HG02571 (cell line): ENCODE results near the gene CHCHD3.

Experiments
- ATAC-seq: cut with Tn5 transposase; IDR thresholded peaks from one replicate; pipeline ENCODE4 v1.9.1; 2021; ENCODE audit warnings: mild to moderate bottlenecking, moderate library complexity; ENCODE audit not compliant: unreplicated experiment

Gene CHCHD3

DNA sequence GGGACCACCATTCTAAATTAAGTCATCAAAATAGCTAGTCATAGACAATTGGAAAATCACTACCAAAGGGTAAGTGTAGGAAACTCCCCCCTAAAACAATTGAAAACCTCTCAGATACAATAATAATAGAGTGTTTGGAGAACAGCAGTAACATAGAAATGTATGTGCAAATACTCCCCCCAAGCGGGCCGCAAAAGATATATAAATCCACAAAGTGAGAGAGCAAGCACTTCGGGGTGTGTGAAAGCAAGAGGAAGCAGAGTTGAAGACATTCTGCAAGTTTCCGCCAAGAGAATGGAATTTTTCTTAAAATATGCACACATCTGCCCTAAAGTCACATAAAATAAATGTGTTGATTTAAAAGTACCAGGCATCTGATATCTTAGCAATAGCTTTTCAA is 33.3 kb downstream of the CHCHD3 start:
- ATAC-seq: no peak

DNA sequence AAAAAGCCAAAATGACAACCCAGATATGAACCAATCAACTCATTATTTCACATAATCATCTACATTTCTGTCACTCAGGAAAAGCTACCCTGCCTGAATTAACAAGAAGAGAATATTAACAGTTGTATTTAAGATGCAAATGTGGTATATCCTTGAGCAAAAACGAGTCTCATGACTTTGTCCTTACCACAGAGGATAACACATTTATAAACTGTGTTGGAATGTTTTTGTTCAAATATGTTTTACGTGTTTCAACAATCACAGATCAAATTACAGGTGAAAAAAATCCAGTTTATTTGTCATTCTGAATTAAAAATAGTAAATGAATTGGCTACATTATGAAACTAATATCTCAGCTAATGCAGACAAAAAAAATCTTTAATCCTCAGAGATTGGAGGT is 34.6 kb downstream of the CHCHD3 start:
- no peak for ATAC-seq

DNA sequence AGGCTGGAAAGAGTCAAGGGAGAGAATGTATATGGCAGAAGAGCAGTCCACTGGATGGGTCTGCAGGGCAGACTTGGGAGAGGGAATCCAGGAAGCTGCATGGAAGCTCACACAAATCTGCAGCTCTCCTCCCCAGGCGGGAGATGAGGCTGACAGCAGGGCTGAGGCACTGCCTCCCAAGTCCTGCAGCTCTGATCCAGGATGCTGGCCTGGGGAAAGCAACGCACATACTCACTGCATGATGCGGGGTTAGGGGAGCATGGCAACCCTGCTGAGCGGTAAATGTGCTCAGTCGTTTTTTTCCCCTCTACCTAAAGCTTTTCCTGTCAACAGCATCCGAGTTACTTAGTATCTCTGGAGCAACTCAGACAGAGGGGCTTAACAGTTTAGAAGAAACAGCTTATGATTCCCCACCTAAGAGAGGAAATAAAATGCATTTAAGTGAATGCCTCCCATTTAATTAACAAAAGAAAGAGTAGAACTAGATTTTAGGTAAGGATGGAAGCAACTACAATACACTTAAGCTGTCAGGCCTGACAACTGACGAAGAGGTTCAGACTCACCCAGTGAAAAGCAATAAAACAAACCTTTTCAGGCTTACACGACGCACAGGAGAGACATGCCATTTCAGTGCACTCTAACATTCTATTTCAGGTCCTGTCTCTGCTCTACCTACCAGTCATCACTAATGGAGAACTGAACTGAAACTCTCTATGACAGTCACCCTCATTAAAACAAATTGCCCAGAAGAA is 37.0 kb downstream of the CHCHD3 start:
- no peak for ATAC-seq

DNA sequence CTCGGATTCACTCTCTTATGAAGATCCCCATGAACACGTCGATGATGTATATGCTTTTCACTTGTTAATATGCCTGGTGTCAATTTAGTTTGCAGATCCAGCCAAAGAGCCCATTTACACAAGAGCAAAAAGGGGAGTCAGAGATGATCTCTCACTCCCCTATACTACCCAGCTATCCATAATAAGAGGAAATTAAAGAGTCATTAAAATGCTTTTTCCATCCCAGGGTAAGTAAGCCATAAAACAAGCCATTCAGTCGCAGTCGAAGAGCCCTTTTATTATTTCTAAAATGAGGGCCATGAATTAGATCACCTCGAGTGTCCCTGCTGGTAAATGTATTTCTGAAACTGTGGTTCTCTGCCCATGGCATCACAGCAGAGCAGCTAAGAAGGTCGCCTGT is 41.2 kb downstream of the CHCHD3 start:
- no peak for ATAC-seq

DNA sequence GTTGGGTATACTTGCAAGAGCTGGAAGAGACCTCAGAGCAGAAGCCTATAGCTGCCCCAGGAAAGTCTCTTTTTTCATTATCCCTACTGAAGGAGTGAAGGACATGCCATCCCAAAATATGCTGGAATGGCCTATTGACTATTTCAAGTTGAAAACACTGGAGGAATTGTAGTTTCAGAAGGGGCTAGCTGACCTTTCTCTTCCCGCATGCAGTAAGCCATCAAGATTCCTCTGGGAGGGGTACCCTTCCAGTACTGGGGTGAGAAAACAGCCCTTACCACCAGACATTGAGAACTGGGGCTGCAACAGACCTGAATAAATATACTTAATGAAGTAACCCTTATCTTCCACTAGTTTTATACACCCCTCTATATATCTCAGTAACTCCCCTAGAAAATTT is 41.7 kb downstream of the CHCHD3 start:
- no peak for ATAC-seq

DNA sequence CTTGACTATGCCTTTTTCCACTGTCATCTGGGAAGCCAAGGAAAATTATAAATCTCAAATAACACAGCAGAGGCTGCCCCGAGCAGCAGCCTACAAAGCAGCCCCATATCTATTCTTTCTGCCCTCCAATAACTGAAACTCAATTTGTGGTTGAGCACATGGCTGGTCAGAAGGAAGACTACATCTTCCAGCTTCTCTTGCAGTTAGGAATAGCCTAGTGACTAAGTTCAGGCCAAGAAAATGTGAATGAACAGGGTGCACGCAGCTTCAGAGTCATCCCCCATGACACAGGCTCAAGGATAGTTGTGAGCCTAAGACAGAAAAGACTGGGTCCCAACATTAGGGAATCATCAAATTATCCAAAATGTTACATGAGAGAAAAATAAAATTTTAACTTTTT is 42.3 kb downstream of the CHCHD3 start:
- ATAC-seq: no peak

DNA sequence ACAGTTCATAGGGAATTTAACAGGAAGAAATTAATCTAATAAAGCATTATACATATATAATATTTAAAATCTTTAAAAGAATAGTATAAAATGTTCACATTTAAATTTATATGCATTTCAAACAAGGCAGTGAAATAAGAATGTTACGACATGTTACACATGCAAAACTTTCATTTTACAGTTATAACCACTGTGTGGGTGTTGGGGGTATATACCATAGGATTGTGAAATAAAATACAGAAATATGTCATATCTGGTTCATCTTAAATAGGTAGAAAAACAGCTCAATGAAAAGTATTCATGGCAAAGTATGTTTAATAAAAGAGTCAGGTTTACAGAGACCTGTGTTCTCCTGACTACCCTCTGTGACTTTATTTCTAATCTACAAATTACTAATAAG is 45.6 kb downstream of the CHCHD3 start:
- ATAC-seq: no peak

DNA sequence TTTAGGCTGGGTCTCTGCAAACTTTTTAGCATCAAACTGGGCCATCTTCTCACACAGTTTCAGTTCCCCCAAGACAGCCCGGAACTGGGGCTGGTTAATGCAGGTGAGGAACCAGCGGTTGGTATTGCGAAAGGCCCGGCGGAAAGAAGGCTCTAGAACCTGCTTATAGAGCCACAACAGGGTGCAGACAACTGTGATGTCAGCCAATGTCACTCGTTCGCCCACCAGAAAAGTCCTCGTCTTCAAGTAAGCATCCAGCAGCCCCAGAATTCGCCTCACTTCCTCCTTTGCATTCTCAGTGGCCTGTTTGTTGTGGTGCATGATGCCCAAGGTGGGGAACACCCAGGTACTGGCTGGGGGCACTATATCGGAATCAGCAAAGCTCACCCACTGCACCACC is 46.6 kb downstream of the CHCHD3 start:
- ATAC-seq: peak; percentile 80

DNA sequence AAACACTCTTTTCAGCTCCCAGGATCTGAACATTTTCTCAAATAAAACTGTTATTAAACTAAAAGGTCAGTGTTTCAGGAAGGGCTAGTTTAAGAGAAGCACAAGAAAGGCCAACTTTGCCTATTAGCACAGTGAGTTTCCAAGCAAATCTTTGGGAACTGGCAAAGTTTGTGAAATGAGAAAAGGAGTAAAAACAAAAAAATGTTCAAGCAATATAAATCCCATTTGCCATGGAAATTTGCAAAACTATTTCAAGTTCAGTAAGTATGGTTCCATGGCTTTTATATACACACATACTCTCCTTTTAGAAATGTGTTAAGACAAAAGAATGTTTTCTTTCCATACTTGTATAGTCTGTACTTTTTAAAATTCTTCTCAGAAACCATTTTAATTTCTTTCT is 51.5 kb downstream of the CHCHD3 start:
- ATAC-seq: no peak

DNA sequence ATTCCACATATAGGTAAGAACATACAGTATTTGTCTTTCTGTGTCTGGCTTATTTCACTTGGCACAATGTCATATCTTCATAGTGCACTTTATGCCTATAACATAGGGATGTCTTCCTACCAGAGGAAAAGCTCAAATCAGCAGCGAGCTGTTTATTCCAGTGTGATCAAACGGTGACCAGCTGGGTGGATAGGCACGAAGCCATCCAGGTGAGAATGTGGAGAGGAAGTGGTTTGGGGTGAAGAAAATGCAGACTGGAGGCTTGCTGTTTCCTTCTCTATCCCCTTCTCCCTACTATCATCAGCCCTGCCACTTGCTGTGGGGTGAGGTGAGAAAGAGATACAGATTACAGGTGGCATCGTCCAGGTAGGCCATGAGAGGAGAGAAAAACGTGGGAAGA is 52.4 kb downstream of the CHCHD3 start:
- ATAC-seq: no peak

DNA sequence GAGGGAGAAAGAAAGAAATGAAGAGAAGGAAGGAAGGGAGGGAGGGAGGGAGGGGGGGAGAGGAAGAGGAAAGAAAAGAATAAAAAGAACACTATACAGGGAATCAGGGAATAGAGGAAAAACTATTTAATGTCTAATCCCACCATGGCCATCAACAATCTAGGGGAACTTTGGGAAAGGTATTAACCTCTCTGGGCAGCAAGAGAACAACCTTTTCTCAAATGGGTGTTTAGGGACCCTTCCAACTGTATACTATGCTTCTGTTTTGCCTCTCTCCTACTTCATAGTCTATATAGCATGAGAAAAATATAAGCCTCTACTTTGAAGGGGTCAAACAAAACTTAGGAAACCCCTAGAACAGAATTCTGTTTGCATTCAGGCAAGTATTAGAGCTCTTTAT is 54.5 kb downstream of the CHCHD3 start:
- ATAC-seq: no peak

DNA sequence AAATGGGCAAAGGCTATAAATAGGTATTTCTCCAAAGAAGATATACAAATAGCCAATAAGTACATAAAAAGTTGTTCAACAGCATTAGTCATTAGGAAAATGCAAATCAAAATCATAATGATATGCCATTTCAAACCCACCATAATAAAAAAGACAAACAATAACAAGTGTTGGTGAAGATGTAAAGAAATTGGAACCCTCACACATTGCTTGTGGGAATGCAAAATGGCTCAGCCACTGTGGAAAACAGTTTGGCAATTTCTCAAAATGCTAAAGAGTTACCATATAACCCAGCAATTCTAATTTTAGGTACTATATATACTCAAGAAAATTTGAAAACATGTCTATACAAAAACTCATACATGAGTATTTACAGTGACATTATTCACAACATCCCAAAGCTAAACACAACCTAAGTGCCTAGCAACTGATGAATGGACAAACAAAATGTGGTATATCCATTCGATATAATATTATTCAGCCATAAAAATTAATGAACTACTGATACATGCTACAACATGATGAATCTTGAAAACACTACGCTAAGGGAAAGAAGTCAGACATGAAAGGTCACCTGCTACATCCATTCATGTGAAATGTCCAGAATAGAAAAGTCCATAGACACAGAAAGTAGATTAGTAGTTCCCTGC is 55.6 kb downstream of the CHCHD3 start:
- ATAC-seq: no peak

DNA sequence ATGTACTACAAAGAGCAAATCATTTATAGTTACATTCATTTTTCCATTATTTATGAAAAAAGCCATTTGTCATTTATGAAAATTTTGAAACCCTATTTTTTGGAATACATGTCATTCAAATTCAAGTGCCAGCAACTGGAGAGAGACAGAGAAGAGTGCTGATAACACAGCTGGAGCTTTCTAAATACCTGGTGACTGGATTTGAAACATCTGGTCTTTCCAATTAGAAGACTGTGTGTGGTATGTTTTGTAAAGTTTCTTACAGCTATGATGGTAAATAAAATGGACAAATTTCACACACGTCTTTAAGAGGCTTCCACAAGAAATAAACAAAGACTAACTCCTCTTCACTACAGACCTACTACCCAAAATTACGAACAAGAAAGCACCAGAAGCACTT is 56.8 kb downstream of the CHCHD3 start:
- no peak for ATAC-seq

DNA sequence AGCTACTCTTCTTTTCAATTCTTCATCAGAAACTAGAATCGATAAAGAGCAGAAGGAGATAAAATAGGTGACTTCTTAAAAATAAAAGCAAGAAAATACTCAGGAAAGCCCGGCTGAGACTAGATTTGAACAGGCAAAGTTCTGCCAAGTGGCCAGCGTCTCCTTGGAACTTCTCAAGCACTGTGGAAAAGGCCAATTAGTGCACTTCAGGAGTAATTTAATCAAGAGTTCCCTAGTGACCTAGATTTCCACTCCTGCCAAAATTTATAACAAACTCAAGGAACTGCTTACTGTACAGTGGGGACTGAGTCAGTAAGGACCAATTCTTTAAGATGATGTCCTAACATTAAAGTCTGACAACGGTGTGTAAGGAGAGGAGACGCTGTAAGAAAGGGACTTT is 57.3 kb downstream of the CHCHD3 start:
- ATAC-seq: no peak

DNA sequence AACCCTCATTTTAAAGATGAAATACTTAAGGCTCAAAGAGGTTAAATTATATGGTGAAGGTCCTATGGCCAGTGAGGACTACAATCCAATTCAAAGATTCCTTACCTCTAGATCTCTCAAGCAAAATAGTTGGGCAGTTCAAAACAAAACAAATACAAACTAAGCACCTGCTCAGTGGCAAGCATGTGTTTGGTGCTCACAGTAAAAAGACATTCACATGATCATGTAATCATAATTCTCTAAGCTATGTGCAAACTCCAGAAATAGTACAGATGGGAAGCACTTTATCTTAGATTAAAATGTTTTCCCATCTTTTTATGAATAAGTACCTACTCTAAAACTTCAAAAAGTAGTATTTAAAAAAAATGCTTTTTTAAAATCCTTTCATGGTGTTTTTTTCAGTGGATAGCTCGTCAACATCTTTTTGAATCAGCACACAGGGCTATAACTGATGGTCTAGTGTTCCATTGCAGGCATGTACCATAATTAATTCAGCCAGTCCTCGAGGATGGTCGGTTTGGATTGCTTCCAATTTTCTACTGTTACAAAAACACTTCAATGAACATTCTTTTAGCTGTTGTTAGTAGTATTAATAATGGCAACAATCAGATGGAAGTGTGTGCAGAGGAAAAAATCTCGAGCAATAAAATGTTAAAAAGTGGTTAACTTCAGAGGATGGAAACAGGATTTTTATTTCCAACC is 58.4 kb downstream of the CHCHD3 start:
- no peak for ATAC-seq

DNA sequence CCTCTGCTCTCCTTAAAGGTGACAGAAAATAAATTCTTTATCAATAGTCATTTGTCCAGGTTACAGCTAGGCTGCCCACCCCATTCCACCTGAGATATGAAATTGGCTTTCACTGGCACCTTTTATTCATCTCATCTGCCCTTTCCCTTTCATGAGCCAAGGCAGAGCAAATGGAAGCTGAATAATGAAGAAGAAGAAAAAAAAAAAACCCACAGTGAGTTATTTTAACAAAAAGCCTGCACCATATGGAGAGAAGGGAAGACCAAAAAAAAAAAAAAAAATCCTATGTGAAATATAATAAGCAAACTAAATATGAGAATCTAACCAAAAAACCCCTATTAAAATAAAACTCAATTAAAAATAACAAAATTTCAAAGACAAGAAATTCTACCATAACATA is 59.2 kb downstream of the CHCHD3 start:
- no peak for ATAC-seq

DNA sequence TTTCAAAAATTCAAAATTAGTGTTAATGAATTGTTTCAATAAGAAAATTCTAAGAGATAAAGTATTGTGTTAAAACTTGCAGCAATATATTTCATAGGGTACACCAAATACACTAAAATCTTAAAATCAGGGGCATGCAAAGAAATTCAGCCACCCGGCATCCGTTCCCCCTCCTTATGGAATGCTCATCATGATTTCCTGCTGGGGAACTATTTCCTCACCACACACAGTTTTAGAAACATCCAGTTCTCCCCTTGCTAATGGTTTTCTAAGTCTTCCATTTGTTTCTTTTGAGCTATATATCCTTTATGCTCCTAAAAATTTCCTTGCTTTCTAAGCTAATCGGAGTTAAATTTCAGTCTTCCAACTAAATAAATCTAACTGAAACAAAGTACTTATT is 60.7 kb downstream of the CHCHD3 start:
- no peak for ATAC-seq

DNA sequence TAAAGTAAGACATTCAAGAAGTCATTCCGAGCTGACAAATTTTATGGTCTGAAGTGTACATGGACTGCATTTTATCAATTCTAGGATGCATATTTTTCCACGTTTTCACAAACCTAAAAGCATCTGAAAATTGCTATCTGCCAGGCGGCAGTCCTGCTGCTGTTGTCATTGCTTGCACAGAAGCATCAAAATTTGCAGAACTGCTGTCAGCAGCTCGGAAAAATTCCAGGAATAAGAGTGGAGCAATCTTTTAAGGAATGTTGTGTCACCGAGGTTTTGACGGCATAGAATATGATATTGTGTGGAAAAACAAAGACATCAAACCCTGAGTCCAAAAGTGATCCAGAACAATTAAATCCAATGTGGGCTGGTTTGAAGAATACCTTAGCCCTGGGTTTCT is 61.4 kb downstream of the CHCHD3 start:
- ATAC-seq: no peak

DNA sequence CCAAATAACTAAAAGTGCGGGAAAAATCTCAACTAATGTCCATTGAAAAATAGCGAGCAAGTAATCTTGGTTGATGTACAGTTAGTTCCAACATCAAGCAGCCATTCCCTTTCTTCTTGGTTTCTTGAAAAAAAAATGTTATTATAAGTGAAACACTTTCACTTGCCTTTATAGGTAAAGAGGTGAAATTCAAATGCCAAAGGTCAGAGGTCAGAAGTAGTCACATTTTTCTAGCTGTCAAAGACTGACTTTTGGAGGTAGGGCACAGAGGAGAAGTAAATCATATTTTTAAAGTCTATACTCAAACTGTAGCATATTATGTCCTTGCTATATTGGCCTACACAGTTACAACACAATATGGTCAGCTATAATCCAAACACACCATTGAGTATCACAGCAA is 62.3 kb downstream of the CHCHD3 start:
- ATAC-seq: no peak

DNA sequence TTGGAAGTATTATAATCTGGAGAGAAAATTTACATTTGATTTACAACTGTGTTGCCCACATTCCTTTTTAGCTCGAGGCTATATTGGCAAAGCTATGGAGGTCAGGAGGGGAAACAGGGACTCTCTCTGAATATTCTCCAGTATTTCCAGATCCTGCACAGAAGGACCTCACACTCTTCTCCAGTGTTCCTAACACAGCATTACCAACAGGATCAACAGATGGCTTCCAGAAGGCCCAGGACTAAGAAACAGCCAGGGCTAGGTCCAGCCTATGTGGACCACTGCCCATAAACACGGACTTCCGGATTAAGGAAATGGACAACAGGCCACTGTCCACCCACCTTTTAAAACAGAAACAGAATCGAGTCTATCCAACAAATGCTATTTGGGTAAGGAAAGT is 65.3 kb downstream of the CHCHD3 start:
- no peak for ATAC-seq

DNA sequence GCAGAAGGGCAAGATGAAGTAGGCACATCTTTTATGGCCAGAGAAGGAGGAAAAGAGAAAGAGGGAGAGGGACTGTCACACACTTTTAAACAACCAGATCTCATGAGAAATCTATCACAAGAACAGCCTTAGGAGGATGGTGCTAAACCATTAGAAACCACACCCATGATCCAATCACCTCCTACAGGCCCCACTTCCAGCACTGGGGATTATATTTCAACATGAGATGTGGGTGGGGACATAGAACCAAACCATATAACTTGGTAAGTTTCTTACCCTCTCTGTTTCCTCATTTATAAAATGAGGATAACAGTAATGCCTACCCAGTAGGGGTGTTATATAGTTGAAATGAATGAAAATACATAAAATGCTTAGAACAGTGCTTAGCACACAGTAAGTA is 66.0 kb downstream of the CHCHD3 start:
- ATAC-seq: no peak

DNA sequence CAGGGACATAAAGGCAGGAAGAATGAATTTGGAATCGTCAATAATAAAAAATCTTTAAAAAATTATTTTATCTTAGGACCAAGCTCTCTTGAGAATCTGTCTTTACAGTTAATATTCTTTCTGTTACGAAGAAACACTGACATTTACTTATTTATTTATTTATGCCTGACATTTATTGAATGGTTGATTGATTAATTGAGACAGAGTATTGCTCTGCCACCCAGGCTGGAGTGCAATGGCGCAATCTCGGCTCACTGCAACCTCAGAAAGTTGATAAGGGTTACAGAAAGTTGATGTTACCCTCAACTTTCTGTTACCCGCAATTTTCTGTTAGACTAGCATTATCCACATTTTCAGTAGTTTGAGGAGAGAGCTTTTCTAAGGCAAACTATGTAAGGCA is 70.1 kb downstream of the CHCHD3 start:
- no peak for ATAC-seq
